HG03439 (cell line): ENCODE measurements around the gene INO80B.
A peak's percentile ranks its signal among the peaks of the same experiment; 100 is the strongest.
"Not testable (repeated sequence)": the region's sequence is repeated elsewhere in the genome, so short reads cannot be mapped to it uniquely, and the experiment has no call there.

ENCODE experiments used
- ATAC-seq: cut with Tn5 transposase; IDR thresholded peaks from one replicate; pipeline ENCODE4 v1.9.1; 2021; ENCODE audit warnings: mild to moderate bottlenecking, moderate library complexity; ENCODE audit not compliant: unreplicated experiment

The INO80B gene

DNA sequence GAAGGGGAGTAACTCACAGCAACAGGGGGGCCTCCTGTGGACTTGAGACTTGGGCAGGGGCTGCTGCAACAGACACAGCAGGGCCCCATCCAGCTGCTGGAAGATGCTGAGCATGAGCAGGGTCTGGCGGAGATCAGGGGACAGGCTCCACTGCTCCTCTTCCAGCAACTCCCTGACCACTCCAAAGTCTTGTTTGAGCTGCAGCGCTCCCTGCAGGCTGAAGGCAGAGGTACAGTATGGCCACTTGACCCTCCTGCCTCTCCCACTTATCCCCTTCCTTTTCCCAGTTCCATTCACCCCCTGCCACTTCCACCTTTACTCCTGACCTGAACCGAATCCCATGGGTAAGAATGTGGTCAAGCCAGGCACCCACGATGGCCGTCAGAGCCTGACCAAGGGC, 20.0 kb downstream of the INO80B start:
- no peak for ATAC-seq

DNA sequence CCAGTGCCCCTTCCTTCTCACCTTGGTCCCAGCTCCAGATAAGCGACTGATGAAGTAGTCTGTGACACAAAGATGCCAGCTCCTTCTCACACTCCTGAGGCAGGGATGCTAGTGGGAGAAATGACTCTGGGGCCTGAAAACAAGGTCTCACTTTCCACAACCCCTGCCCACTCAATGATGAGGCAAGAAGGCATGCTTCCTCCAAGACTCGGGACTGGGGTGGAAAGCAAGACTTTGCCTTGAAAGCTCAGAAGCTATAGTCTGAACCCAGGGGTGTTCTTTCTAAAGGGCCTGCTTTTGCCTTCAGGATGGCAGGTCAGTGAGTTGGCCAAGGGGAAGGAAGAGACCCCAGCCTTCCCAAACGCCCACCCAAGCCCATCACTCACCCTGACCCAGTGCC, 26.5 kb downstream of the INO80B start:
- ATAC-seq: no peak

DNA sequence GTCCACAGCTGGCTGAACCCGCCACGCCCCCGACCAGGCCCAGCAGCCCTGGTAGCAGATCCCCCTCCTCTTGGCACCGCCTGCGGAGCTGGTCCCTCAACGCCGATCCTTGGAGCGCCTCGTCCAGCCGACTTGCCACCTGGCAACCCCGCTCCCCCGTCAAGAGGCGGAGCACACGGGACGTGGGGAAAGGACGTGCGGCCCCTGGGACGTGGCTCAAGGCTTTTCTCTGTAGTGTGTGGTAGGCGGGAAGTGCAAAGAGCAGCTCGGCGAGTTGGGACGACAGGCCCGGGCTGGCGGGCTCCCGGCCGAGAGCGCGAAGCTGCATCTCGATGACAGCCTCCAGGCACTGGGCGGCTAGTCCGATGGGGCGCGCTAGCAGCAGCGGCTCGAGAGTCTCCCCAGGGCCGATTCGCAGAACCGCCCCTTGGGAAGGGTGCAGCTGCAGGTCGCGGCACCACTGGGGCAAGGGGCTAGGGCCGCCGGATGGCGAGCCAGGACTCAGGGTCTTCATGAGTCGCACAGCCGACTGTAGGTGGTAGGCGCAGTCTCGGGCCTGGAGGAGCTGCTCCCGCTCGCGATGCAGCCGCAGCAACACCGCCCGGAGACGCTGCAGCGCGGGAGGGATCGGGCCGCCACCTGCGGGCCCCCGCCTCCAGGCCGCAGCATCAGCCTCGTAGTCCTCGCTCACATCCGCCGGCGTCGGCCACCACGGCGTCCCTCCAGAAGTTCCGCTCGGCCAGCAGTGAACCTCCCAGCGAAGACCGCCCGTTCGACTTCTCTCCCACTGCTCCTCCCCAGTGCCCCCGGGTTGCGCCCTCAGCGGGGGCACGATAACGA, 27.3 kb downstream of the INO80B start:
- peak; percentile 43 for ATAC-seq

DNA sequence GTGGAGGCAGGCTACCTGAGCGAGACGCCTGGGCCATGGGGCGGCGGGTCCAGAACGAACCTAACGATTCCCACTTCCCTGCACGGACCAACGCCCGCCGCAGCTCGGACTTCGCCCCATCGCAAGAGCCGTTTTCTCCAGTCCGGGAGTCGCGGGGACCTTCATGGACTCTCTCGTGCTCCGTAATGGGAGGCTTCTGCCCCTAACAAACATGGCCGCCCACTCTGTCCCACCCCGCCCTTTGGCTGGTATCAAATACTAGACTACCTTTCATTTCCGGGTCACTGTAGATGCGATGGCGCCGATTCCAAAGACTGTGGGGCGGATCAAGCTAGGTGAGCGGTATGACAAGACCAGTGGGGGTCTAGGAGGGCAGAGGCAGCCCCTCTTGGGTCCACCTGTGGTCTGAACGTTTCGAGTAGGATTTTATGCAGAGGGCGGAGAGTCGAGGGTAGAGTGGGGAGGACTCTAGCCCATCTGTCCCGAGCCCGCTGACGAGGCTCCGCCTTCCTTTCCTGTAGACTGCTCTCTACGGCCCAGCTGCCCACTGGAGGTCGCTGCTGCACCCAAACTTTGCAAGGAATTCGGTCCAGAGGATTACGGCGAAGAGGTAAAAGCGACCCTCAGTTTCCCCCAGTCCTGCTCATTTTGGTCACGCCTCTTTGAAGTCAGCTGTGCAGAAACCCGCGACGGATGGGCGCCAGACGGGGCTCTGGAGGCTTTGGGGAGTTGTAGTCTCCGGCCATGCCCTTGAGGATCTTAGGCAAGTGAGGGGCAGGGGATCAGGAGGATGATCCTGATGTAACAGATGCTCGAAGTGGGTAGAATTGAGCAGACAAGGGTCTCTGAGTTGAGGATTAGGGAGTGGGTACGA, 28.2 kb downstream of the INO80B start, which contains the start of the genes CCDC142 and TTC31:
Gene CCDC142, minus strand, starts transcription at position 198 of the 874 bp plus-strand sequence. Its CDS starts 161 bp downstream, at position 37.
Gene TTC31, plus strand, starts transcription at position 281 of the 874 bp plus-strand sequence. Its CDS starts 15 bp downstream, at position 296.
- ATAC-seq: peak; percentile 89

DNA sequence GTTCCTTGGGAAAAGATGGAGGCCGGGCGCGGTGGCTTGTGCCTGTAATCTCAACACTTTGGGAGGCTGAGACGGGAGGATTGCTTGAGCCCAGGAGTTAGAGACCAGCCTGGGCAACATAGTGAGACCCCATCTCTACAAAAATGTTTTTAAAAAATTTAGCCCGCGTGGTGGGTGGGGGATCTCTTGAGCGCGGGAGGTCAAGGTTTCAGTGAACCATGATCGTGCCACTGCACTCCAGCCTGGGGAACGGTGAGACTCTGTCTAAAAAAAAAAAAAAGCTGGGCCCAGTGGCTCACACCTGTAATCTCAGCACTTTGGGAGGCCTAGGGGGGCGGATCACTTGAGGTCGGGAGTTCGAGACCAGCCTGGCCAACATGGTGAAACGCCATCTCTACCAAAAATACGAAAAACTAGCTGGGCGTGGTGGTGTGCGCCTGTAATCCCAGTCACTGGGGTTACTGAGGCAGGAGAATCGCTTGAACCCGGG, 28.8 kb downstream of the INO80B start:
- not testable (repeated sequence) for ATAC-seq

DNA sequence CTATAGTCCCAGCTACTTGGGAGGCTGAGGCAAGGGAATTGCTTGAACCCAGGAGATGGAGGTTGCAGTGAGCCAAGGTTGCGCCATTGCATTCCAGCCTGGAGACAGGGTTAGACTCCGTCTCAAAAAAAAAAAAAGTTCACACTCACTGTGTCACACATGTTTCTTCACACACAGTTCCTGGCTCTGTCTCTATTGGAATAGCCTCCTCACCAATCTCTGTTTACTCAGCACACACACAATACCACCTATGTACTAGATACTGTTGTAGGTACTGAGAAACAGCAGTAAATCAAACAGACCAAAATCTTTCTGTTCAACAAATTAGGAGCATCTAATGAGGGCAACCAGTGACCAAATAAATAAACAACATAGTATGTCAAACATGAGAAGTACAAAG, 31.3 kb downstream of the INO80B start:
- no peak for ATAC-seq

DNA sequence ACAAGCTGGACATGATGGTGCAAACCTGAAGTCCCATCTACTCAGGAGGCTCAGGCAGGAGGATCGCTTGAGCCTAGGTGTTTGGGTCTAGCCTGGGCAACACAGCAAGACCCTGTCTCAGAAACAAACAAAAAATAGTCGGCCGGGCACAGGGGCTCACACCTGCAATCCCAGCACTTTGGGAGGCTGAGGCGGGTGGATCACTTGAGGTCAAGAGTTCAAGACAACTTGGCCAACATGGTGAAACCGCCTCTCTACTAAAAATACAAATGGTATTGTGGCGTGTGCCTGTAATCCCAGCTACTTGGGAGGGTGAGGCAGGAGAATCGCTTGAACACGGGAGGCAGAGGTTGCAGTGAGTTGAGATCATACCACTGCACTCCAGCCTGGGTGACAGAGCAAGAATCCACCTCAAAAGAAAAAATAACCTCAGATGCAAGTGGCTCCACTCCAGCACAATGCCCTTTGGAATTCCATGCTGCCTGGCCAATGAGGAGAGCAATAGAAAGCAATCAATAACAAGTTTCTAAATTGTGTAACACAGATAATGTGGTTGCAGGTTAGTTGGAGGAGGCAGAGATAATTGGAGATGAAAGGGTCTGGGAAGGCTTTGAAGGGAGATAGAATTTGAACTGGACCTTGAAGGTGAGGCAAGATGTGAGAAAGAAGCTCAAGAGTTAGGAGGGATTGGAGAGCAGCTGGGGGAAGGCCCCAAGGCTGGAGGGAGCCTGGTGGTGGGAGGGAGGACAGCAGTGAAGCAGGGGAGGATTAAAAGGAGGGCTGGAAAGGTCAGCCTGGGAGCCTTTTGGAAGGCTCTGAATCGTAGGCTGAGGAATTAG, 34.0 kb downstream of the INO80B start:
- no peak for ATAC-seq

DNA sequence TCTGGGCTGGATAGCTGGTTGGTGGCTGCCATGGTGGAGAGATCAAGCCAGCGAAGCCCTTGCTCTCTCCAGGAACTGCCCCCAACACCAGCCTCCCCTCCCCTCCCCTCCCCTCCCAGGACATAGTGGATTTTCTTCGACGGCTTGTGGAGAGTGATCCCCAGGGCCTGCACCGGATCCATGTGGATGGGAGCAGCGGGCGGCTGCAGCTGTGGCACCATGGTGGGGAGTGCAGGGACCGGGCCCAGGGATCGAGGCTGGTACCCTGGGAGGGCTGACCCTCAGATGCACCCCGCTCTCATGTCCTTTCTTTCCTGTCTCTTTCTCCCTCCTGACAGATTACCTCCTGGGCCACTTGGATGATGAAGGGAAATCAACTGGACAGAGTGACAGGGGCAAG, 35.0 kb downstream of the INO80B start:
- no peak for ATAC-seq

DNA sequence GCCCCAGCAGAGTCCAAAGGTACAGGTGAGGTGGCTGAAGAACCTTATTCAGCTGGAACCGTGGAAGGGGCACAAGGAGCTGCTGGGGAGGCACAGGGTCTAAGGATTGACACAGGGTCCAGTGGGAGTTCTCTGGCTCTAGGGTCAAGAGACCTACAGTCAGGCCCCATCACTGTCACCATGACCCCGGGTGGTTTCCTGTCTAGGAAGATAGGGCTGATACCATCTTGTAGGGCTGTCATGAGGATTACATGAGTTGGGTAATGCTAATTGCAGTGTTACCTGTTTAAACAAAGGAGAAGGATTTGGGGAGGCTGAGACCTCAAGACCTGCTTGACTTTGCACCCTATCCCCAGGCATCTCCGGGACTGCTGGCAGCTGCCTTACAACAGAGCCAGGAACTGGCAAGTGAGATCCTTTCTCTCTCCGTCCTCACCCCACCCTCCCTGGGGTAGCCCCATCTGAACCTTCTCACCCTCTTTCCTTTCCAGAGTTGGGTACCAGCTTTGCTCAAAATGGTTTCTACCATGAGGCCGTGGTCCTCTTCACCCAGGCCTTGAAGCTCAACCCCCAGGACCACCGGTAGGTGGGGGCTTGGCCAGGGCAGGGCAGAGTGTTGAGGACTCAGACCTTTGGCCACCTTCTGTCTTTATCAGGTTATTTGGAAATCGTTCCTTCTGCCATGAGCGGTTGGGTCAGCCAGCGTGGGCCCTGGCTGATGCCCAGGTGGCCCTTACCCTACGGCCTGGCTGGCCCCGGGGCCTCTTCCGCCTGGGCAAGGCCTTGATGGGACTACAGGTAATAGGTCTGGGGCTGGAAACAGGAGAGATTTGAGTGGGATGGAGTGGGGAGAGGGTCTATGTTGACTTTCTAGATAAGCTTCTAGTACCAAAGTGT, 37.0 kb downstream of the INO80B start:
- ATAC-seq: no peak

DNA sequence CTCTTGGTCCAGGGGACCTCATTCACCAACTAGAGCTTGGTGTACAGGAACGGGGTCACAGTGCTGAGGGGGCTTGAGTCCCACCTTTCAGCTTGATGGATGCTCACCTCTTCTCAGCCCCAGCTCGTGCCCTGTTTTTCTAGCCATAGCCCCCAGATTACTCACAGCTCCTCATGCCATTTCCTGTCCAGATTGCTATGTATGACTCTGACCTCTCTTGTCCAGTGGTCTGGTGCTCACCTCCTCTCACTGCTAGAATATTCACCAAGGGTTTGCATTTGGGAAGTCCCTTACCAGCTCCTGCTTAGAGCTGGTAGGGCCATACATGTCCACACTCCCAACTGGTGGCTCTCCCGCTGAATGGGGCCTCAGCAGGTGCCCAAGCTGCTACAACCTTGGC, 38.7 kb downstream of the INO80B start:
- ATAC-seq: no peak

DNA sequence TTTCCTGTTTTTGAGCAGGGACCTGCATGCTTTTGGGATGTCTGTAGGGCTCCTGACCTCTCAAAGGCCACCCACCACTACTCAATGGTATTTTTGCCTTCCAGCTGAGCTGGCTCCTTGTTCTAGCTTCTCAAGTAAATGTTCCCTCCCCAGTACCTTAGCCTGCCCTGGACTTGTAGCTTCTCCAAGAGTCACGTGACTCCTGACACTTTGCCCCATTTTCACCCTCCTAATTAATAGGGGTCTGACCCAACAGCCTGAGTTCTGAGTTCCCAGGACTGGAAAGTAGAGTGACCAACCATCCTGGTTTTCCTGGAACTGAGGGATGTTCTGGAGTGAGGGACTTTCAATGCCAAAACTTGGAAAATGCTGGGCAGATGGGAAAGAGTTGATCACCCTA, 40.6 kb downstream of the INO80B start:
- no peak for ATAC-seq

DNA sequence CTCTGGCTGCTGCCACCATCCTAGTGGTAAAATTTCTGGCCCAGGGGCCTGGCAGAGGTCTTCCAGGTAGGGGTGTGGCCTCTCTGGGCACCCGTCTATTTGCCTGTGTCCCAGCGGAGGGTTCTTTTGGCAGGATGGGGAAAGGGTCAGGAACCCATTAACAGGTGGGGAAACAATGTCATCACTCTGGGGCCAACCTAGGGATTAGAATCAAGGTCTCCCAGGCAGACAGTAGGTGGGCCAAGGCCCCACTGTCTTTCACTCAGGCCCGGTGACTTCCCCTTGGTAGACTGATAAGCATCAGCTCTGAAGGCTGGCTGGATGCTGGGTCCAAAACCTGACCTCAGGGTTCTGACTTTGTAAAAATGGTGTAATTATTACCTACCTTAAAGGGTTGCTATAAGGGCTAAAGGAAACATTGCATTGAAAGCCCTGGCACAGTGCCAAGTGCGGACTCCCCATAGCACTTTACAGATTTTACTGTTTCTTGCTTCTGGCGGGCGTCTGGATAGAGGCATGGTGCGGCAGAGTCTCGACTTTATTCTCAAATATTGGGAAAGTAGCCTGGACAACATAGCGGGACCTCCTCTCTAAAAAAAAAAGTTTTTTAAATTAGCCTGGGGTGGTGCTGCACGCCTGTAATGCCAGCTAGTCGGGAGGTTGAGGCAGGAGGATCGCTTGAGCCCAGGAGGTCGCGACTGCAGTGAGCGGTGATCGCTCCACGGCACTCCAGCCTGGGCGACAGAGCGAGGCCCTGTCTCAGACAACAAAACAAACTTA, 42.3 kb downstream of the INO80B start:
- ATAC-seq: no peak

DNA sequence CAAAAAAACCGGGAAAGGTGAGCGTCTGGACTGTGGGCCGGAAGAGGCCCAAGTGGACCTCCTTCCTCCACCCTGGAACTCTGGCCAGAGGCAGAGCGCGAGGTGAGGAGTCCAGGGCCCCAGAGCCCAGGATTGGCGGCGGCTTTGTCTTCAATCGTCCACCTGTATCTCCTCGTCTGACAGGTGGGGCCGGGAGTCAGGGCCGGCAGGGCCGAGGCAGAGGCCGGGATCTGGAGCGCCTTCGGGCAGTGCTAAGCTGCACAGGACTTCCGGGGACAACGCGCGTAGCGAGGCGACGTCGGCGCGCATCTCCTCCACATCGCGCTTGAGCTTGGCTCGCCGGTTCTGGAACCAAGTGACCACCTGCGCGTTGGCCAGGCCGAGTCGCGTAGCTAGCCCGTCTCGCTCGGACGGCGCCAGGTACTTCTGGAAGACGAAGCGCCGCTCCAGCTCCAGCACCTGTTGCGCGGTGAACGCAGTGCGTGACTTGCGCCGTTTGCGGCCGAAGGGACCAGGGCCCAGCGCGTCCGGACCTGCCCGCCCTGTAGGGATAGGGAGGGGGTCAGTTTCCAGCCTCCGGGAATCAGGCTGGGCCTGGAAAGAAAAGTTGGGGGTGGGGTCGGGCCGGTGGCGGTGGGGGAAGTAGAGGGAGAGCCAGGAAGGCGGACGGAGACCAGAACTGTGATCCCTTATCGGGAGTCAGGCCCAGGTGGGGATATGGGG, 43.1 kb downstream of the INO80B start:
- no peak for ATAC-seq

DNA sequence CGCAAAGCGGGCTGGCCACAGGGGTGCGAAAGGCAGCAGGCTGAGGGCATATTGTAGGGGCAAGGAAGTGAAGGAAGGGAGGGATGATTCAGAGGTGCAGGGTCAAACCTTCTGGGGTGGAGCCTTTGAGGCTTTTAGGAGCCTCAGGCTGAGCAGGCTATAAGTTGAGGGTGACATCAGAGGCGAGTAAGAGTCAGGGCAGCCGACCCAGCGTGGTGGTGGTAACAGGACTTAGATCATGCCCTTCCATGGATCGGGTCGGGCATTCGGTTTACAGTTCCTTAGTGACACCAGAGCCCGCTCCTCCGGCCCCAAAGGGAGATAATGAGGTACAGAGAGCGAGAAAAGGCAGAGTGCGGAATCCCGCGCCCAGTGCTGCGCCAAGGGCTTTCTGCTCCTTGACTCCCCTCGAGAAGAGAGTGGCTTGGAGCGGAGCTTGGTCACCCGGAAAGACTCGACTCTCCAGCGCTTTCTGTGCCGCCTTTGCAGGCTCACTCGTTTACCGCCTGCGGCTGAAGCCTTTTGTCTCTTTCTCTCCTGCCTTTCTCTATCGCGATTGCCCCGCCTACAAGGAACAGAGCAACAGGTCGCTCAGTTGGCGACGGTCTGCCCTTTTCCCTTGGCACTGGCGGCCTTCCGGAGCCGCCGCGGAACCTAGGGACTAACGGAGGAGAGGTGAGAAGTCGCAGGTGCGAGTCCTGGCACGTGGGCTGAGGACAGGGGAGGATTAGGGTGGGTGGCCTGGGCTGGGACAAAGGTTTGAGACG, 43.8 kb downstream of the INO80B start:
- no peak for ATAC-seq

DNA sequence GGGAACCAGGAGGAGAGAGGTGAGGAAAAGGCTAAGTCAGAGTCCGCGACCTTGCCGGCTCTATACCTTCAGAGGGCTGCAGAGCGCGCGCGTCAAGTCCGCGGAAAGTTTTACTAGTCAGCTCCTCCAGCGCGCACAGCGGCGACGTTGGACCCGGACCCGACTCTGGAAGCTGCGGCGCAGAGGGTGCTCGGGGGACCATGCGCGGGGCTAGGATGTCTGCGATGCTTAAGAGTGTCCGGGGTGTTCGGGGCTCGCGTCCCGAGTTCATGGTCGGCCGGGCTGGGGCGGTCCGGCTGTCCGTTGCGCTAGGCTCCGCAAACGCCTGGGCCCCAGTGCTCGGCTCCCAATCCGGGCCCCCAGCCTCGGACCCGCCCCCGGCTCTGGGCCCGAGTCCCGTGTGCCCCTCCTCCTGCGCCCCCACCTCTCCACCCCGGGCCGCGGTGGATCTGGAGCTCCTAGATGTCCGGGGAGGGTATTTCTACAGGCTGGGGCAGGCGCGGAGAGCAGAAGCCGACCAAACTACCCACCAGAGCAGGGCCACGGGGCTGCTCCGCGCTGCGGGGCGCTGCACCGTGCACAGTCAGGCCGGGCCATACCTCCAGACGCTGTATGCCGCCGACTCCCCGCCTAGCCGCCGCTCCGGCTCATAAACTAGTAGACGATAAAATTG, 44.5 kb downstream of the INO80B start, which contains the start of gene LBX2:
Gene LBX2, minus strand, starts transcription at position 337 of the 673 bp plus-strand sequence. Its CDS starts 66 bp downstream, at position 271.
- no peak for ATAC-seq

DNA sequence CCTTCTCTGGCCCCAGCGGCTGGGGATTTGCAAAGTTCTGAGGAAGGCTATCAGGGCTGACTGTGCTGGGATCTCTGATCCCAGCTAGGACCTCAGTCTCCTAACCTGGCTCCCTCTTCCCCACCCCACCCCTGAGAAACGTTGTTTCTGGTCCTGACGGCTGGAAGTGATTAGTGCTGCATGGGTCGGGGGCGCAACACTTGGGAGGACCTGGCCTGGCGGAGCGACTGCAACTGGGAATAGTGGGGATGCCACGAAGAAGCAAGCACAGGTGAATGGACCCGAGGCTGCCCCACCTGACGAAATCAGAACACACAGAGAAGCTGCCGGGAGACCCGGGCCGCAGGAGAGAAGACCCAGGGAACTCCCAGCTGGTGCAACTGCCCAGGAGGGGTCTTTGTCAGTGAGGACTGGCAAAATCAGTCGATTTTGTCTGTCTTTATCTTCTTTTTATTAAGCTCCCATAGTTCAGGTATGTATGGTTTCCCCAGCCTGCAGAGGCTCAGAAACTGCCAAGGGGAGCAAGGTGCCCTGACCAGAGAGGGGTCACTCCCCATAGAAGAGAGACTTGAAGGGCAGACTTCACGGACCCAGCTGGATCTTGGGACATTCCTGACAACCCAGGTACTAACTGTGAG, 45.2 kb downstream of the INO80B start:
- no peak for ATAC-seq
